ENCODE data around the gene HIVEP3.

The HIVEP3 gene

GRCh38 chr1:41917076-41917475 lies 1.6 kb downstream of the HIVEP3 start (continued):
- TF ChIP-seq ATF2 (tag by site-specific recombination; IDR thresholded peaks at IDR 0.05; ENCODE audit: low read depth) (no peak), ZNF112 (tag by site-specific recombination; IDR thresholded peaks at IDR 0.05) (no peak), ZNF239 (tag by site-specific recombination; IDR thresholded peaks at IDR 0.05) (no peak), ZNF624 (tag by site-specific recombination; IDR thresholded peaks at IDR 0.05) (no peak), ZNF18 (tag by site-specific recombination; IDR thresholded peaks at IDR 0.05) (no peak)

- Histone ChIP-seq H3K4me3 (ENCODE audit: low read depth, low read length) (no peak overlapping the region), H3K27ac (ENCODE audit: extremely low read depth, low read depth, low read length) (no peak overlapping the region), H3K4me1 (ENCODE audit: control insufficient read depth, insufficient read depth, low read length) (peaks cover 25% of the 10 kb centered on the region), H3K9me3 (ENCODE audit: control insufficient read depth, insufficient read depth, low read depth, low read length) (no peaks in the 10 kb centered on the region; the same call in 1 of the 2 replicates), H3K36me3 (ENCODE audit: control insufficient read depth in 2 of 2, insufficient read depth in 1 of 2, low read length in 2 of 2) (no peaks in the 10 kb centered on the region)
- POLR2A ChIA-PET, result interaction anchor here (1.5 kb wide), 1 partner anchor 40 kb away, joined by 4 read pairs; no protein-coding TSS in a partner anchor
- CTCF ChIA-PET, result interaction anchor here (0.5 to 1.2 kb wide), 5 partner anchors 71 to 424 kb away, joined by 3 to 5 read pairs (median 4); no protein-coding TSS in a partner anchor
- TF ChIP-seq ZNF223 (tag by site-specific recombination; IDR thresholded peaks at IDR 0.05) (peak; percentile 85; the same call in 1 of the 2 replicates), ZBTB20 (tag by site-specific recombination; IDR thresholded peaks at IDR 0.05) (peak; percentile 20; the same call in 1 of the 2 replicates), ZNF473 (tag by site-specific recombination; IDR thresholded peaks at IDR 0.05) (no peak), ZBTB17 (tag by site-specific recombination; IDR thresholded peaks at IDR 0.05) (peak; percentile 54; the same call in 1 of the 2 replicates), BCL11B (tag by site-specific recombination; IDR thresholded peaks at IDR 0.05; ENCODE audit: low read depth) (no peak), ZIC2 (tag by site-specific recombination; IDR thresholded peaks at IDR 0.05) (peak; percentile 75), OVOL3 (tag by site-specific recombination; IDR thresholded peaks at IDR 0.05) (no peak), PRDM10 (tag by site-specific recombination; IDR thresholded peaks at IDR 0.05) (peak; percentile 78), GLIS1 (tag by site-specific recombination; IDR thresholded peaks at IDR 0.05) (peak; percentile 45; the same call in 1 of the 2 replicates), ZNF398 (tag by site-specific recombination; IDR thresholded peaks at IDR 0.05) (no peak), ZNF600 (tag by site-specific recombination; IDR thresholded peaks at IDR 0.05) (peak; percentile 39), ZNF335 (tag by site-specific recombination; conservative IDR thresholded peaks at IDR 0.05) (peak; percentile 68), KLF1 (tag by site-specific recombination; IDR thresholded peaks at IDR 0.05) (peak; percentile 83), SP7 (tag by site-specific recombination; IDR thresholded peaks at IDR 0.05) (peak; percentile 27; the same call in 1 of the 2 replicates)
These were observed 2.7 kb downstream of the HIVEP3 start for GRCh38 chr1:41915786-41916571.

All from HEK293 (cell line).